GM18858 (cell line): ENCODE data around the gene PTPN22.
A peak's percentile ranks its signal among the peaks of the same experiment; 100 is the strongest.

Experiments used
- ATAC-seq: cut with Tn5 transposase; IDR thresholded peaks from one replicate; pipeline ENCODE4 v1.9.1; 2021; ENCODE audit not compliant: unreplicated experiment

PTPN22 gene

GRCh38 chr1:113887402-113888175, 16.1 kb upstream of the PTPN22 start, which contains the start of gene BCL2L15:
BCL2L15 (minus strand) TSS chr1:113887581; CDS start chr1:113887375, 206 bp downstream.
- ATAC-seq = no peak

- ATAC-seq = no peak
Observed at GRCh38 chr1:113886417-113887401, 15.2 kb upstream of the PTPN22 start.

GRCh38 chr1:113881661-113882060, 10.1 kb upstream of the PTPN22 start:
- ATAC-seq = no peak

DNA sequence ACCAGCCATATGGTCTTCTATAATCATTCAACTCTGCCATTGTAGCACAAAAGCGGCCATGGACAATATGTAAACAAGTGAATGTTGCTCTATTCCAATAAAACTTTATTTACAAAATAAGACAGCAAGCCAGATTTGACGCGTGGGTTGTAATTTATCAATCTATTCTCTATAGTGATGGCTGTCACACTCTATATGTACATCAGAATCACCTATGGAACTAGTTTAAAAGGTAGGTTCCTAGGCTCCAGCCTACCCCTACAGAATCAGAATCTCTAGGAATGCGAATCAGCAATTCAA, 8.2 kb upstream of the PTPN22 start:
- ATAC-seq = no peak

GRCh38 chr1:113876176-113876575, 4.7 kb upstream of the PTPN22 start:
- ATAC-seq = no peak

DNA sequence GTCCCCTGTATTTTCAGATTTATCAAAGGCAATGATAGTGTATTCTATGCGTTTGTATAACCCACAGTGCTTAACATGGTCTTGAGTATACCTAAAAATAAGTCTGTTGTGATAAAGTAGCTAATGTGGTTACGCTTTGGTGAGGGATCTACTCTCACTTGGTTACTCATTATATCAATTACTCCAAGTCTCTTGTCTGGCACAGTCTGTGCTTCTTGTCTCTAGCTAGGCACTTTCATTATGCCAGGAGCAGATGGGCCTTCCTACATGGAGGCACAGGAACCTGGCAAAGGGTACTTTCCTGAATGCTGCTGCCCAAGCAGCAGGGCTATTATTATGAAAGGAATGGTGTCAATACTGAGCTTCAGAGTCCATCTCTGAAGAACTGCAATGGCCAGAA, 4.2 kb upstream of the PTPN22 start:
- ATAC-seq = no peak

DNA sequence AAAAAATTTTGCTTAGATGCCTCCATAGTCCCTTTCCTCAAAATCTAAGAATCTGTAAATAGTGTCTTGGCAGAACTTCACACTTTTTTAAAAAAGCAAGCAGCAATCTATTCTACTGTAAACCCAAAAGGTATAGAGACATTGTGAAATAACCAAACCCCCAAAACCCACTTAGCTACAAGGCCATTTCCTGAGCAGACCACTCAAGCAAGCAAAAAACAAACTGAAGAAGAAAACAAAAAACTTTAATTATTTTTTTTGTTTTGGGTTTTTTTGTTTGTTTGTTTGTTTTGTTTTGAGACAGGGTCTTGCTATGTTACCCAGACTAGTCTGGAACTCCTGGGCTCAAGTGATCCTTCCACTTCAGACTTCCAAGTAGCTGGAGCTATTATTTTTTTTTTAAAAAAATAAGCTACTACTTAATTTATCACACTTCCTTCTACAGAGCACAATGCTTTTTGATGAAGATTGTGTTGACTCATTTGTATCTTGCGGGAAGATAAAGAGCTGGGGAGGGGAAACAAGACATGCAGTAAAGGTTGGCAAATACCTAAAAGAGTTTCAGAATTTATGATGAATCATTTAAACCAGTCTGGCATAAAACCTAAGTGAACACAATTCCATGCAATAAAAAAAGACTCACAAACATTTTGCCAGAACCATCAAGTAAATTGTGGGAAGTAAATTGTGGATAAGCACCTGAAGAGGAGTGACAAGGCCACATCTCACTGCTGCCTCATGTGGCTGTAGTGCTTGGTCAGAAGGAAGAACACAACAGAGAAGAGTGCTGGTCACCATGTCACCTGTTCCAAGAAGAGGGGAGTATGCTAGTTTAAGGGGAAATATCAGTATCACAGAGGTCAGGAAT, 2.7 kb upstream of the PTPN22 start:
- ATAC-seq = peak; percentile 23

- ATAC-seq = no peak
Observed at GRCh38 chr1:113872219-113872935, 865 bp upstream of the PTPN22 start.

- ATAC-seq = no peak
Observed at GRCh38 chr1:113870778-113871177, 734 bp downstream of the PTPN22 start.

- no peak for ATAC-seq
Observed at GRCh38 chr1:113868387-113869083, 3.0 kb downstream of the PTPN22 start.

GRCh38 chr1:113861641-113862040, 9.9 kb downstream of the PTPN22 start:
- no peak for ATAC-seq

- no peak for ATAC-seq
Observed at GRCh38 chr1:113860891-113861290, 10.6 kb downstream of the PTPN22 start.

- ATAC-seq = peak; percentile 78
Observed at GRCh38 chr1:113859478-113860175, 11.9 kb downstream of the PTPN22 start.

- ATAC-seq = no peak
Observed at GRCh38 chr1:113858982-113859381, 12.5 kb downstream of the PTPN22 start.

DNA sequence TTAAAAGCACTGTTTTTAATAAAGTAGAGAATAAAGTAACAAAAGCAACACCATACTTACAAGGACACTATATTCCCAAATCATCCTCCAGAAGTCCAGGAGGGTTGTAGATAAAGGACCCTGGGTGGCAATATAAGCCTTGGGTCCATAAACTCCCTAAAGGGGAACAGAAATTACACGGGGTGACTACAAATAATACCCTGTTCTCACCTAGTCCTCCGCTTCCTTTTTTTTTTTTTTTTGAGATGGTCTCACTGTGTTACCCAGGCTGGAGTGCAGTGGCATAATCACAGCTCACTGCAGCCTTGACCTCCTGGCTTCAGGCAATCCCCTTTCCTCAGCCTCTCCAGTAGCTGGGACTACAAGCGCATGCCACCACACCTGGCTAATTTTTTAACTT, 13.1 kb downstream of the PTPN22 start:
- ATAC-seq = no peak

GRCh38 chr1:113857776-113858175, 13.7 kb downstream of the PTPN22 start:
- ATAC-seq = no peak

DNA sequence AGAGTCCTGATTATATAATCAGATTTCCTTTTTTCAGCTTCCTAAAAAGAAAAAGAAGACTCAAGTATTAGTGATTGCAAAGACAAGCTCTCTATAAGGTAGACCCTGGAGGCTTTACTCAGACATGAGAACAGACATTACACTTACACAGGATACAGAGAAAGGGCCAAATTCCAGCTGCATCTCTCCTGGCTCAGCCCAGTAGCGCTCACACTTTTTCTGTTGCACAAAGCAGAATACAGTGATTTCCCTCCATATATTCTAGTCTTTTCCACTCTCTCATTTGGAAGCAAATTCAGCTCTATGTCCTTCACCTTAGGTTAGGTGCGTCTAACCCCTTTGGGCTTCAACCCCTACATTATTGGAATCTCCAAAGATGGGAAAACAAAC, 15.1 kb downstream of the PTPN22 start:
- no peak for ATAC-seq

DNA sequence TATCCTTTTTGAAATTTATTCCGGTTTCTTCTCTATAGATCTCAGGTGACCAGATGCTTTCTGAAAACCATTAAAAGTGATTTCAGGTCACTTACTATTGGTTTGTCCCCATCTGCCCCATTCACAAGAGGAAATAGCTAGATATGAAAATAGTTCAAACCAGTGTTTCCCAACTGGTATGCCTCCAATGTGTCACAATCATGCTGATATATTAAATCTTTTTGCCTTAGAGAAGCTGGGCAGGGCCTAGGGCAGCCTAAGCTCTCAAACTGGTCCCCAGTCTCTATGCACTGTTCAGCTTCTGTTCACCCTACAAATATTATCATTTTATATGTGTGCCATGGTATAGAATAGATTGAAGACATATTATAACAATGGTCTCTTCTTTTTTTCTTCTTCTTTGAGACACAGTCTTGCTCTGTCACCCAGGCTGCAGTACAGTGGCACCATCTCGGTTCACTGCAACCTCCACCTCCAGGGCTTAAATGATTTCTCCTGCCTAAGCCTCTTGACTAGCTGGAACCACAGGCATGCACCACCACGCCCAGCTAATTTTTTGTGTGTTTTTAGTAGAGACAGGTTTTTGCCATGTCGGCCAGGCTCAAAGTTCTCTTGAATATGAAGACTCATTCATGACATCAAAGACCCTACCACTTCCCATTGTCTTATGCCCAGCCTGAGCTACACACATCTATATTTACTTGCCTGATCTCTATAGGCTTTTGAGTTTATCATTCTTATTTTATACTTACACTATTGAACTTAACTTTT, 15.7 kb downstream of the PTPN22 start:
- no peak for ATAC-seq

DNA sequence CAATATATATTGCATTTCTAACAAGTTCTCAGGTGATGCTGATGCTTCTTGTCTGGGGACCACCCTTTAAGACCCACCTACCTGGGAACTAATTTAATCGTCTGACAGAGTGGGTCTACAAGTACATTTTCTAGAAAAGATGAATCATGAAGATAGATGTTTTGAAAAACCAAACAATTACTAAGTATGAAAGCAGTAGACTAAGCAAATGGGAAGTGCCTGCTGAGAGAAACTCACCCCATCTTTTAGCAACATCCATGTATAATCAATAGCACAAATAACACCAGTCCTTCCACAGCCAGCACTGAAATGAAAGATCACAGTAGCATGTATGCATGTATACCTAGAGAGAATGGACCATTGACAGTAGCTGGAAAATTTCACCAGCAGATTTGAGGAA, 17.3 kb downstream of the PTPN22 start:
- ATAC-seq = no peak
